ENCODE data around the gene LLGL2.
"Not testable (repeated sequence)": the region's sequence is repeated elsewhere in the genome, so short reads cannot be mapped to it uniquely, and the experiment has no call there.

The LLGL2 gene

GRCh38 chr17:75590314-75590761 lies 64.8 kb downstream of the LLGL2 start:
- CTCF ChIA-PET = interaction anchor here (0.8 to 2.5 kb wide), 2 partner anchors 11 to 12 kb away, joined by 3 to 20 read pairs; no protein-coding TSS in a partner anchor
- no peak for DNase-seq (ENCODE audit: extremely low spot score)
- POLR2A ChIA-PET = interaction anchor here (1.1 to 2.0 kb wide), 4 partner anchors 11 to 319 kb away, joined by 3 to 8 read pairs (median 3); partner anchors contain the start of genes MIF4GD and TSEN54
- no peak for TF ChIP-seq BHLHE40 (IDR thresholded peaks at IDR 0.05; ENCODE audit: borderline replicate concordance)
- no peak for TF ChIP-seq SUZ12 (IDR thresholded peaks at IDR 0.05)
- no peak for TF ChIP-seq FOXA1 (IDR thresholded peaks at IDR 0.05)
- TF ChIP-seq HDGF (IDR thresholded peaks at IDR 0.05; ENCODE audit: borderline replicate concordance) = no peak
- no peak for TF ChIP-seq LEF1 (IDR thresholded peaks at IDR 0.05; ENCODE audit: borderline replicate concordance)
- TF ChIP-seq CTBP1 (IDR thresholded peaks at IDR 0.05; ENCODE audit: borderline replicate concordance) = no peak
- no peak for TF ChIP-seq NFRKB (IDR thresholded peaks at IDR 0.05)
- TF ChIP-seq FOXK2 (IDR thresholded peaks at IDR 0.05) = no peak

- TF ChIP-seq SP1 (IDR thresholded peaks at IDR 0.05) (no peak), LEF1 (IDR thresholded peaks at IDR 0.05; ENCODE audit: borderline replicate concordance) (no peak), CTBP1 (IDR thresholded peaks at IDR 0.05; ENCODE audit: borderline replicate concordance) (no peak), PKNOX1 (IDR thresholded peaks at IDR 0.05) (no peak), FOXA1 (IDR thresholded peaks at IDR 0.05) (no peak)
- CTCF ChIA-PET = interaction anchor here (0.9 to 2.5 kb wide), 2 partner anchors 10 to 160 kb away, joined by 3 to 20 read pairs; no protein-coding TSS in a partner anchor
- no peak for DNase-seq (ENCODE audit: extremely low spot score)
- POLR2A ChIA-PET = interaction anchor here (1.1 to 2.0 kb wide), 3 partner anchors 10 to 75 kb away, joined by 3 to 8 read pairs (median 3); partner anchors contain the start of gene TSEN54
Observed at GRCh38 chr17:75590849-75591721, 65.6 kb downstream of the LLGL2 start.

GRCh38 chr17:75591722-75592302 lies 66.3 kb downstream of the LLGL2 start:
- POLR2A ChIA-PET = interaction anchor here (2.0 kb wide), 1 partner anchor 9 kb away, joined by 8 read pairs; no protein-coding TSS in a partner anchor

GRCh38 chr17:75592348-75593020 lies 67.0 kb downstream of the LLGL2 start:
- DNase-seq (ENCODE audit: extremely low spot score) = no peak
- POLR2A ChIA-PET = no interaction called here
- no peak for TF ChIP-seq TARDBP (IDR thresholded peaks at IDR 0.05)
- no peak for TF ChIP-seq CTBP1 (IDR thresholded peaks at IDR 0.05; ENCODE audit: borderline replicate concordance)
- CTCF ChIA-PET = interaction anchor here (1.0 to 1.6 kb wide), 2 partner anchors 9 to 12 kb away, joined by 3 to 5 read pairs; no protein-coding TSS in a partner anchor

More at GRCh38 chr17:75591722-75592302, 66.3 kb downstream of the LLGL2 start:
- TF ChIP-seq FOXK2 (IDR thresholded peaks at IDR 0.05) (no peak), PKNOX1 (IDR thresholded peaks at IDR 0.05) (no peak), SUZ12 (IDR thresholded peaks at IDR 0.05) (no peak), FOXA1 (IDR thresholded peaks at IDR 0.05) (no peak), NFRKB (IDR thresholded peaks at IDR 0.05) (no peak), L3MBTL2 (conservative IDR thresholded peaks at IDR 0.05) (no peak), CTBP1 (IDR thresholded peaks at IDR 0.05; ENCODE audit: borderline replicate concordance) (no peak), FOXM1 (IDR thresholded peaks at IDR 0.05; ENCODE audit: borderline replicate concordance) (no peak), ARNT (IDR thresholded peaks at IDR 0.05) (no peak), ELF4 (IDR thresholded peaks at IDR 0.05) (no peak), ZNF384 (IDR thresholded peaks at IDR 0.05) (no peak)
- CTCF ChIA-PET = interaction anchor here (0.9 to 2.5 kb wide), 2 partner anchors 10 to 159 kb away, joined by 3 to 20 read pairs; no protein-coding TSS in a partner anchor
- DNase-seq (ENCODE audit: extremely low spot score) = no peak

GRCh38 chr17:75593430-75593829 lies 67.9 kb downstream of the LLGL2 start:
- CTCF ChIA-PET = interaction anchor here (1.0 to 1.6 kb wide), 2 partner anchors 8 to 11 kb away, joined by 3 to 5 read pairs; no protein-coding TSS in a partner anchor
- DNase-seq (ENCODE audit: extremely low spot score); POLR2A ChIA-PET: not testable (repeated sequence)

GRCh38 chr17:75594499-75595283 lies 69.2 kb downstream of the LLGL2 start:
- TF ChIP-seq L3MBTL2 (conservative IDR thresholded peaks at IDR 0.05) (no peak), LEF1 (IDR thresholded peaks at IDR 0.05; ENCODE audit: borderline replicate concordance) (no peak)
- ChIA-PET CTCF (no interaction called here), POLR2A (no interaction called here)
- DNase-seq (ENCODE audit: extremely low spot score) = no peak

All from HEK293T (cell line).